ENCODE data around the gene UQCC5.

The UQCC5 gene

GRCh38 chr3:52536369-52537164, at the start of gene UQCC5:
UQCC5 (plus strand) TSS chr3:52536605; CDS start chr3:52536756, 151 bp downstream.
- DNase-seq: peak; percentile 89

DNA sequence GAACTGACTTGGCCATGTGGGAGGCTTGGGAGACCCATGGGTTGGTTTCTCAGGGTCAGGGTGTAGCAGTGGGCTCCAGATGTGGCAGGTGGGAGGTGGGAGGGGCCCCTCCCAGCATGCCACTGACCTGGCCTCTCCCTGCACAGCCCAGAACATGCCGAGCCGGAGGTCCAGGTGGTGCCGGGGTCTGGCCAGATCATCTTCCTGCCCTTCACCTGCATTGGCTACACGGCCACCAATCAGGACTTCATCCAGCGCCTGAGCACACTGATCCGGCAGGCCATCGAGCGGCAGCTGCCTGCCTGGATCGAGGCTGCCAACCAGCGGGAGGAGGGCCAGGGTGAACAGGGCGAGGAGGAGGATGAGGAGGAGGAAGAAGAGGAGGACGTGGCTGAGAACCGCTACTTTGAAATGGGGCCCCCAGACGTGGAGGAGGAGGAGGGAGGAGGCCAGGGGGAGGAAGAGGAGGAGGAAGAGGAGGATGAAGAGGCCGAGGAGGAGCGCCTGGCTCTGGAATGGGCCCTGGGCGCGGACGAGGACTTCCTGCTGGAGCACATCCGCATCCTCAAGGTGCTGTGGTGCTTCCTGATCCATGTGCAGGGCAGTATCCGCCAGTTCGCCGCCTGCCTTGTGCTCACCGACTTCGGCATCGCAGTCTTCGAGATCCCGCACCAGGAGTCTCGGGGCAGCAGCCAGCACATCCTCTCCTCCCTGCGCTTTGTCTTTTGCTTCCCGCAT, 49.2 kb upstream of the UQCC5 start:
- DNase-seq: no peak

DNA sequence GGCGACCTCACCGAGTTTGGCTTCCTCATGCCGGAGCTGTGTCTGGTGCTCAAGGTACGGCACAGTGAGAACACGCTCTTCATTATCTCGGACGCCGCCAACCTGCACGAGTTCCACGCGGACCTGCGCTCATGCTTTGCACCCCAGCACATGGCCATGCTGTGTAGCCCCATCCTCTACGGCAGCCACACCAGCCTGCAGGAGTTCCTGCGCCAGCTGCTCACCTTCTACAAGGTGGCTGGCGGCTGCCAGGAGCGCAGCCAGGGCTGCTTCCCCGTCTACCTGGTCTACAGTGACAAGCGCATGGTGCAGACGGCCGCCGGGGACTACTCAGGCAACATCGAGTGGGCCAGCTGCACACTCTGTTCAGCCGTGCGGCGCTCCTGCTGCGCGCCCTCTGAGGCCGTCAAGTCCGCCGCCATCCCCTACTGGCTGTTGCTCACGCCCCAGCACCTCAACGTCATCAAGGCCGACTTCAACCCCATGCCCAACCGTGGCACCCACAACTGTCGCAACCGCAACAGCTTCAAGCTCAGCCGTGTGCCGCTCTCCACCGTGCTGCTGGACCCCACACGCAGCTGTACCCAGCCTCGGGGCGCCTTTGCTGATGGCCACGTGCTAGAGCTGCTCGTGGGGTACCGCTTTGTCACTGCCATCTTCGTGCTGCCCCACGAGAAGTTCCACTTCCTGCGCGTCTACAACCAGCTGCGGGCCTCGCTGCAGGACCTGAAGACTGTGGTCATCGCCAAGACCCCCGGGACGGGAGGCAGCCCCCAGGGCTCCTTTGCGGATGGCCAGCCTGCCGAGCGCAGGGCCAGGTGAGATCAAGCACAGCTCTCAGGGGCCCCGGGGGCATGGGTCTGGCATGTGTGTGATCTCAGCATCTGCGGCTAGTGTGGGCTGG, 48.4 kb upstream of the UQCC5 start:
- no peak for DNase-seq

DNA sequence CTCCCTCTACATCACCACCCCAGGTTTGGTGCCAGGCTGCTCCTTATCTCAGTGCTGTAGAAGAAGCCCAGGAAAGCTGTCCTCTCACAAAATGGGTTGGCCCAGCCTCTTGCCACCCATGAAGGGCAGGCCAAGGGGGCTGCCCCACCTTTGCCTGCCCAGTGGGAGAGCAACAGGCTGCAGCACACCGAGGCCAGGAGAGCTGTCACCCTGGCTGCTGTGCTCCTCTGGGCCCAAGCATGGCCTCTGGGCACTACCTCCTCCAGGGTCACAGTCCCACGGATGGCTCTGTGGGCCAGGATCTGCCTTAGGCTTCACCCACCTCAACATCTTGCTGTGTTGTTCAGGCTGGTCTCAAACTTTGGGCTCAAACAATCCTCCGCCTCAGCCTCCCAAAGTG, 47.7 kb upstream of the UQCC5 start:
- DNase-seq: no peak

DNA sequence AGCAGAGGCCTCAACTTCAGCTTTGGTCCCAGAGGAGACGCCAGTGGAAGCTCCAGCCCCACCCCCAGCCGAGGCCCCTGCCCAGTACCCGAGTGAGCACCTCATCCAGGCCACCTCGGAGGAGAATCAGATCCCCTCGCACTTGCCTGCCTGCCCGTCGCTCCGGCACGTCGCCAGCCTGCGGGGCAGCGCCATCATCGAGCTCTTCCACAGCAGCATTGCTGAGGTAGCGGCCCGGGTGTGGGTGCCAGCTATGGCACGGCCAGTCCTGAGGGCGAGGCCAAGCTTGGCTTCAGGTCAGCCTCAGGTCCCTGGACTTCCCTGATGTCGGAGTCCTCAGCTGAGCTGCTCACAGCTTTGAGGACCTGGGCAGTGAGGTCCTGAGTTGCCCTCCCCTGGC, 47.0 kb upstream of the UQCC5 start:
- no peak for DNase-seq

DNA sequence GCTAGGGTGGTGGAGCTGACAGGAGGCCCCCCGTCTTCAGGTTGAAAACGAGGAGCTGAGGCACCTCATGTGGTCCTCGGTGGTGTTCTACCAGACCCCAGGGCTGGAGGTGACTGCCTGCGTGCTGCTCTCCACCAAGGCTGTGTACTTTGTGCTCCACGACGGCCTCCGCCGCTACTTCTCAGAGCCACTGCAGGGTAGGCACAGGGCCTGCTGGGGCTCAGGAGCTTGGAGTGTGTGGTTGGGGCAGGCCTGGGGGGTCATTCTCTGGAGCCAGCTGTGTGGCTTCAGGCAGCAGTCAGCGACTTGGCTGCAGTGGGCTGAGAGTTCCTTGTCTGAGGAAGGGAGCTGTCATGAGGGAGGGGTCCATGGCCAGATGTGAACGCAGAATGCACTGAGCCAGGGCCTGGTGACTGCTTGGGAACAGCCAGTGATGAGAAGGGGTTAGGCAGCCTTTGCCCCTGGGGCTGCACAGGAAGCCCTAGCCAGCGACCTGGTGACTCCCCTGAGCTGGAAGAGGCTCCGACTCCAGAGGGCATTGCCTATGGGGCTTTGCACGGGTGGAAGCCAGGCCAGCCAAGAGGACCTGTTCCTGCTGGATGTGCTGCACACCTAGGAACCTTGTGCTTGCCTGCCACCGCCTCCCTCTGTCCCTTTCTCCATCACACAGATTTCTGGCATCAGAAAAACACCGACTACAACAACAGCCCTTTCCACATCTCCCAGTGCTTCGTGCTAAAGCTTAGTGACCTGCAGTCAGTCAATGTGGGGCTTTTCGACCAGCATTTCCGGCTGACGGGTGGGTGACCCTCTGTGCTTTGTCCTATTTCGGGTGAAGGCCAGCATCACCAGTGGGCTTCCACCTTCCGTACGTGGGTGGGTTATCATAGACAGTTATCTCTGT, 46.1 kb upstream of the UQCC5 start:
- DNase-seq: no peak

DNA sequence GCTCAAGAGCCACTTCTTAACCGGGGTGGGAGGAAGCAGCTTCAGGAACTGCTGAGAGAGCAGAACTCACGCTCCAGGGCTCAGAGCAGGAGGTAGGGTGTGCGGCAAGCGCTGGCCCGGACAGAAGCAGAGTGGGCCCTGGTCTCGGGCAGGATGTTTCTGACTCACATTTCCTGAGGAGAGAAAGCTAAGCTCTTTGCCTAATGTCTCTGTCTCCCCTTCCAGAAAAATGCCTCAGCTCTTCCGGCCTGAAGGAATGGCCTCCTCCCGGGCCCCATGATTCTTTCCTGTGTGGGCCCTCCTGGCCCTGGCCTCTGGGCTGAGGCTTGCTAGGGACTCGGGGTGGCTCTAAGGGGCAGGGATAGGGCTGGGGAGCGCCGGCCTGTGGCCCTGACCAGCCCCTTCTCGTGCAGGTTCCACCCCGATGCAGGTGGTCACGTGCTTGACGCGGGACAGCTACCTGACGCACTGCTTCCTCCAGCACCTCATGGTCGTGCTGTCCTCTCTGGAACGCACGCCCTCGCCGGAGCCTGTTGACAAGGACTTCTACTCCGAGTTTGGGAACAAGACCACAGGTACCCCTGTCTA, 45.4 kb upstream of the UQCC5 start:
- DNase-seq: no peak

- DNase-seq: no peak
Observed at GRCh38 chr3:52492059-52492458, 44.3 kb upstream of the UQCC5 start.

DNA sequence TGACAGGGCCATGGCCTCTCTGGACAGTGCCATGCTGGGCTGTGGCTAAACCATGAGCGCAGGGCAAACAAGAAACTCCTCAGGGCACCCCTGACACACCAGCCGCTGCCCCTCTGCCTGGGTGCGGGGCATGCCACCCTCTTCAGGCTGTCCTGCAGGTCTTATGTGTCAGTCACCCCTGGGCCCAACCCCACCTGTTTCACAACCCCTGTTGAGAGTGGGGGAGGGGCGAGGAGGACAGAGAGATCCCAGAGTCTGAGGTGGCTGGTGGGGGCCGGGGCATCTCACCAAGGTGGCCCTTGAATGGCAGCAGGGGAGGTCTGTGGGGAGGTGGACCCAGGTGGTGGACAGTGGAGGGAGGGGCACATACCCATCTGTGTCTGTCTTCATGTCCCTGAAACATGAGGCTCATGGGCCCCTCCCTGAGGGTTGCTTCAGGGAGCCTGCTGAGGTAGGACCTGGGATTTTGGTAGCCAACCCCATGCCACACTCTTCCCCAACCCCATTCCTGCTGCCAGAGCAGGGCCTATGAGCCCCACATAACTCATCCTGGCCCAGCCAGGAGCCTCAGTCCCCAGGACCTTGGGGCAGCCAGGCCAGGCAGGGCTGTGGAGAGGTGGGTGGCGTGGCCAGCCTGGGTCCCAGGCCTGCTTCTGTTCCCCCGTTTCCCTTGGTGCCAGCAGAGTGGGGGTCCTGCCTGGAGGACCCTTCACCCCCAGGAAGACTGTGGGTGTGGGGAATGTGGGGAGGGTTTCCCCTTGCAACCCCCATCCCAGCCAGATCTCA, 43.0 kb upstream of the UQCC5 start:
- no peak for DNase-seq

GRCh38 chr3:52494445-52494844, 42.0 kb upstream of the UQCC5 start:
- no peak for DNase-seq

DNA sequence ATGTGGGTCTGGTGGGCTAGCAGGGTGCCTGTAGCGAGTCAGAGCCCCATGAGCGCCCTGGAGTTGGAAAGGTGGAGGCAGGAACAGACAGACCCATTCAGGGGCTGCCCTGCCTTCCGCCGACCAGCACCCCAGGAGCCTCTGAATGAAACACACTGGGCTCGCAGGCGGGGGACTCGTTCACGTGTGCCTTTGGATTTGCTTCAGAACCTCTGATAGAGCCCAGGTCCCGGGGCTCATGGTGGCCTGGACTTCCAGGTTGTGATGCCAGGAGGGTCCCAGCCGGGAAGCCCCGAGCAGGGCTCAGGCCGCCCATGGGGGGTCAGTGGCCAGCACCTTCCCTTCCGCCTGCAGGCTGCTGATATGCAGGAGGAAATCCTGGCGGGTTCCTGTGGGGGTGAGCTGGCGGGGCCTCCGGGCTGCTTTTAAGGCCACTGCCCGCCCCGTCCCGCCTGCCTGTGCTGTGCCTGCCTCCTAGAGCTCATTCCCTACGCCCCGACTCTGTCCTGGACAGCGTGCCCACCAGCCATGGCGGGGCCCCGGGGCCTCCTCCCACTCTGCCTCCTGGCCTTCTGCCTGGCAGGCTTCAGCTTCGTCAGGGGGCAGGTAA, 41.4 kb upstream of the UQCC5 start, which contains the start of gene STAB1:
STAB1 (plus strand) TSS at position 453 of the 610 bp plus-strand sequence; CDS start at position 529, 76 bp downstream.
- DNase-seq: no peak

- no peak for DNase-seq
Observed at GRCh38 chr3:52495777-52496602, 40.4 kb upstream of the UQCC5 start.

DNA sequence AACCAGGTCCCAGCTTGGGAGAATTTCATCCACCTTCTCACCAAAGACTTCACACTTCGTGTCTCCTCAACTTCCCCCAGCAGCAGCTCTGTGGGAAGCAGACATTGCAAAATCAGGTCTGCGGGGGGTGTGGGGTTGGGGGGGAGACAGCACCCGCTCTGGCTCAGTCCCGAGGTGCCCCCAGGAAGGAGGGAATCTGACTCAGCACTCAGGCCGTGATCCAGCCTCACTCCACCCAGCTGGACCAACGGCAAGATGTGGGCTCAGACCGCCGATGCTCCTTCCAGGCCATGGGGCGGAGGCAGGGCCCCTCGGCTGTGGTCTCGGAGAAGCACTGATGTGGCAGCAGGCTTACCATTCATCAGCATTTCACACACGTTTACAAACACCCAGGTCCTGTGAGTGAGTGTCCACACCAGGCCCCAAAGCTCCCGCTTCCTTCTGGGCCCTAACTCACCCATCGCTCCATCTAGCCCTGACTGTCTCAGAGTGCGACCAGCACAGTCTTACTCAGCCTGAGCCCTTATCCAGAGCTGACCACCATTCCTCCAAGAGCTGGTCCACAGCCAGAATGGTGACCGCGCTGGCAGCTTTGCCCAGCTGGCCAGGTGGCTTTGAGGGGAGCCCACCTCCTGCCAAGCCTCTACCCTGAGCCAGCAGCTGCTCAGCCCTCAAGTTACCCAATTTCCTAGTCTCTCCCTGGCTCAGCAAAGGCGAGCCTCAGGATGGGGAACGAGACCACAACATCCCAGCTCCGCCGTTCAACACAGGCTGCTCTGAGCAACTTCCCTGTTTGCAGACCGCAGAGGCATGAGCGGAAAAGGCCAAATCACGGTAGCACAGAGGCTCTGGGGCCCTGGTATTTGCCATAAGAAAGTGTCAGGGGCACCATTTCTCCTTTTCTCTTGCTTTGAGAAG, 38.0 kb upstream of the UQCC5 start:
- DNase-seq: no peak

DNA sequence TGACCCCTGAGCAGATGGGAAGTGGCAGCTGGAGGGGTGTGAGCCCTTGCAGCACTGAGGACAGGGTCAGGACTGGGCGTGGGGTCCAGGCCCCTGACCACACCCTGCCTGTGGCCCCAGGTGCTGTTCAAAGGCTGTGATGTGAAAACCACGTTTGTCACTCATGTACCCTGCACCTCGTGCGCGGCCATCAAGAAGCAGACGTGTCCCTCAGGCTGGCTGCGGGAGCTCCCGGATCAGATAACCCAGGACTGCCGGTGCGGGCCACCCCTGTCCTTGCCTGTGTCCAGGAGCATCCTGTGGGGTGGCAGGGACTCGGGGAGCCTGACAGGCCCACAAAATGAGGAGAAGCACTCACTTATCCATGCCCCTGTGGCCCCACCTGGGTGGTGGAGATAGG, 35.4 kb upstream of the UQCC5 start:
- DNase-seq: no peak

DNA sequence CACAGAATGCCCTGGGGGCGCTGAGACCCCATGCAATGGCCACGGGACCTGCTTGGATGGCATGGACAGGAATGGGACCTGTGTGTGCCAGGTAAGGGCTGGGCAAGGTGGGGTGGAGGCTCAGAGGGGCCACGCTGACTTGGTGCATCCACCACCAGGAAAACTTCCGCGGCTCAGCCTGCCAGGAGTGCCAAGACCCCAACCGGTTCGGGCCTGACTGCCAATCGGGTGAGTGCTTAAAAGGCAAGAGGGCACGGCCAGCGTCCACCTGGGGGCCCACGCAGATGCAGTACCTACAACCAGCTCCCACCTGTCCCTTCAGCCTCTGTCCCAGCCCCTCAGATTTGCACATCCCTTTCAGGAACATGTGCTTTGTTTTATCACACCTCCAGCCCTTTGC, 34.4 kb upstream of the UQCC5 start:
- no peak for DNase-seq

GRCh38 chr3:52502808-52503350, 33.5 kb upstream of the UQCC5 start:
- no peak for DNase-seq

GRCh38 chr3:52503788-52504424, 32.5 kb upstream of the UQCC5 start:
- no peak for DNase-seq

GRCh38 chr3:52504977-52505376, 31.4 kb upstream of the UQCC5 start:
- no peak for DNase-seq

Measured in NCI-H2107 (cell line).